GM23338 (cell line): Measurements from ENCODE around the gene SH2D4B. TPM values are rescaled to one million over a fixed set of nuclear protein-coding genes. Genes with fewer than 3 reads are reported as not detected.

Experiments used
- EZH2 ChIP-seq: fragments of 200-600 bp; sonication (generic); IDR thresholded peaks from one replicate; pipeline ENCODE4 v1.8.0; 2017; ENCODE audit warnings: antibody characterized with exemption, mild to moderate bottlenecking, low read depth; ENCODE audit not compliant: unreplicated experiment
- JUNB ChIP-seq: IDR thresholded peaks from one replicate; pipeline ENCODE4 v1.6.1; 2016; ENCODE audit warnings: antibody characterized with exemption; ENCODE audit not compliant: unreplicated experiment
- NANOG ChIP-seq: IDR thresholded peaks from 2 replicates; pipeline ENCODE4 v1.6.1; 2016; ENCODE audit warnings: antibody characterized with exemption, borderline replicate concordance
- POLR2AphosphoS5 ChIP-seq: IDR thresholded peaks from 2 replicates; pipeline ENCODE4 v1.6.1; 2016; ENCODE audit warnings: antibody characterized with exemption, low read depth
- ZNF114 ChIP-seq: fragments of 250-450 bp; sonication (Bioruptor Pico); IDR thresholded peaks from 2 replicates; pipeline ENCODE4 v1.5.0; 2020; ENCODE audit warnings: mild to moderate bottlenecking, moderate library complexity
- polyA plus RNA-seq: library from polyadenylated mRNA; unstranded; fragments of >200 nt; fragmentation: Nextera tagmentation; extraction: Ambion mirVana; gene quantifications from 2 replicates; pipeline ENCODE4 v1.2.1, GENCODE V29; 2016
- total RNA-seq: library from RNA; depleted of rRNA; stranded (reverse); fragments of >200 nt; shearing (Covaris generic); gene quantifications from 2 replicates; pipeline ENCODE4 v1.2.3, GENCODE V29; 2014
- TF ChIP-seq, protein P1 (sequence below): IDR thresholded peaks from one replicate; pipeline ENCODE4 v1.6.1; 2018; ENCODE audit warnings: antibody characterized with exemption; ENCODE audit not compliant: unreplicated experiment
- TF ChIP-seq, protein P2 (sequence below): fragments of 250-450 bp; sonication (Bioruptor Pico); IDR thresholded peaks from 2 replicates; pipeline ENCODE4 v1.5.0; 2020; ENCODE audit warnings: mild to moderate bottlenecking, moderate library complexity

Gene SH2D4B
- total and polyA plus RNA-seq, 2 experiments from 2014 or later: 0.08 TPM; not detected in 1

DNA sequence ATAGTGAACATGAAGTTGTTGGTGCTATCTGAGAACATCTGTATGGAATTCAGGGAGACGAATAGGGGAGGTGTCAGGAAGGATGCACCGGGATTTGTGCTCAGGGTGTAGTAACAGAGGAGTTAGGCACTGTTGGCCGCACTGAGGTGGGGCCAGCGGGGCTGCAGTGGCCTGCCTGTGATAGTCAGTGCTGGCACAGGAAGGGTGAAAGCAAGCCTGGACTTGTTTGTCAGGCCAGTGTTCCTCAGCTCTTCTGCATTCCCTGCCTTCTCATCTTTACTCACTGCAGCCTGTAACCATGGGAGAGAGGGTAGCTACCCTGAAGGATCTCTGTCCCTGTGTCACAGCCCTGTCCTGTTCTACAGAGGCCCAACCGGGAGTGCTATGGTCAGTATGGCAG, 81.3 kb downstream of the SH2D4B start (continued):
- TF ChIP-seq, protein P1, sequence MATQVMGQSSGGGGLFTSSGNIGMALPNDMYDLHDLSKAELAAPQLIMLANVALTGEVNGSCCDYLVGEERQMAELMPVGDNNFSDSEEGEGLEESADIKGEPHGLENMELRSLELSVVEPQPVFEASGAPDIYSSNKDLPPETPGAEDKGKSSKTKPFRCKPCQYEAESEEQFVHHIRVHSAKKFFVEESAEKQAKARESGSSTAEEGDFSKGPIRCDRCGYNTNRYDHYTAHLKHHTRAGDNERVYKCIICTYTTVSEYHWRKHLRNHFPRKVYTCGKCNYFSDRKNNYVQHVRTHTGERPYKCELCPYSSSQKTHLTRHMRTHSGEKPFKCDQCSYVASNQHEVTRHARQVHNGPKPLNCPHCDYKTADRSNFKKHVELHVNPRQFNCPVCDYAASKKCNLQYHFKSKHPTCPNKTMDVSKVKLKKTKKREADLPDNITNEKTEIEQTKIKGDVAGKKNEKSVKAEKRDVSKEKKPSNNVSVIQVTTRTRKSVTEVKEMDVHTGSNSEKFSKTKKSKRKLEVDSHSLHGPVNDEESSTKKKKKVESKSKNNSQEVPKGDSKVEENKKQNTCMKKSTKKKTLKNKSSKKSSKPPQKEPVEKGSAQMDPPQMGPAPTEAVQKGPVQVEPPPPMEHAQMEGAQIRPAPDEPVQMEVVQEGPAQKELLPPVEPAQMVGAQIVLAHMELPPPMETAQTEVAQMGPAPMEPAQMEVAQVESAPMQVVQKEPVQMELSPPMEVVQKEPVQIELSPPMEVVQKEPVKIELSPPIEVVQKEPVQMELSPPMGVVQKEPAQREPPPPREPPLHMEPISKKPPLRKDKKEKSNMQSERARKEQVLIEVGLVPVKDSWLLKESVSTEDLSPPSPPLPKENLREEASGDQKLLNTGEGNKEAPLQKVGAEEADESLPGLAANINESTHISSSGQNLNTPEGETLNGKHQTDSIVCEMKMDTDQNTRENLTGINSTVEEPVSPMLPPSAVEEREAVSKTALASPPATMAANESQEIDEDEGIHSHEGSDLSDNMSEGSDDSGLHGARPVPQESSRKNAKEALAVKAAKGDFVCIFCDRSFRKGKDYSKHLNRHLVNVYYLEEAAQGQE: no peak
- TF ChIP-seq JUNB (no peak), POLR2AphosphoS5 (no peak), NANOG (no peak), EZH2 (no peak), ZNF114 (no peak)
- TF ChIP-seq, protein P2, sequence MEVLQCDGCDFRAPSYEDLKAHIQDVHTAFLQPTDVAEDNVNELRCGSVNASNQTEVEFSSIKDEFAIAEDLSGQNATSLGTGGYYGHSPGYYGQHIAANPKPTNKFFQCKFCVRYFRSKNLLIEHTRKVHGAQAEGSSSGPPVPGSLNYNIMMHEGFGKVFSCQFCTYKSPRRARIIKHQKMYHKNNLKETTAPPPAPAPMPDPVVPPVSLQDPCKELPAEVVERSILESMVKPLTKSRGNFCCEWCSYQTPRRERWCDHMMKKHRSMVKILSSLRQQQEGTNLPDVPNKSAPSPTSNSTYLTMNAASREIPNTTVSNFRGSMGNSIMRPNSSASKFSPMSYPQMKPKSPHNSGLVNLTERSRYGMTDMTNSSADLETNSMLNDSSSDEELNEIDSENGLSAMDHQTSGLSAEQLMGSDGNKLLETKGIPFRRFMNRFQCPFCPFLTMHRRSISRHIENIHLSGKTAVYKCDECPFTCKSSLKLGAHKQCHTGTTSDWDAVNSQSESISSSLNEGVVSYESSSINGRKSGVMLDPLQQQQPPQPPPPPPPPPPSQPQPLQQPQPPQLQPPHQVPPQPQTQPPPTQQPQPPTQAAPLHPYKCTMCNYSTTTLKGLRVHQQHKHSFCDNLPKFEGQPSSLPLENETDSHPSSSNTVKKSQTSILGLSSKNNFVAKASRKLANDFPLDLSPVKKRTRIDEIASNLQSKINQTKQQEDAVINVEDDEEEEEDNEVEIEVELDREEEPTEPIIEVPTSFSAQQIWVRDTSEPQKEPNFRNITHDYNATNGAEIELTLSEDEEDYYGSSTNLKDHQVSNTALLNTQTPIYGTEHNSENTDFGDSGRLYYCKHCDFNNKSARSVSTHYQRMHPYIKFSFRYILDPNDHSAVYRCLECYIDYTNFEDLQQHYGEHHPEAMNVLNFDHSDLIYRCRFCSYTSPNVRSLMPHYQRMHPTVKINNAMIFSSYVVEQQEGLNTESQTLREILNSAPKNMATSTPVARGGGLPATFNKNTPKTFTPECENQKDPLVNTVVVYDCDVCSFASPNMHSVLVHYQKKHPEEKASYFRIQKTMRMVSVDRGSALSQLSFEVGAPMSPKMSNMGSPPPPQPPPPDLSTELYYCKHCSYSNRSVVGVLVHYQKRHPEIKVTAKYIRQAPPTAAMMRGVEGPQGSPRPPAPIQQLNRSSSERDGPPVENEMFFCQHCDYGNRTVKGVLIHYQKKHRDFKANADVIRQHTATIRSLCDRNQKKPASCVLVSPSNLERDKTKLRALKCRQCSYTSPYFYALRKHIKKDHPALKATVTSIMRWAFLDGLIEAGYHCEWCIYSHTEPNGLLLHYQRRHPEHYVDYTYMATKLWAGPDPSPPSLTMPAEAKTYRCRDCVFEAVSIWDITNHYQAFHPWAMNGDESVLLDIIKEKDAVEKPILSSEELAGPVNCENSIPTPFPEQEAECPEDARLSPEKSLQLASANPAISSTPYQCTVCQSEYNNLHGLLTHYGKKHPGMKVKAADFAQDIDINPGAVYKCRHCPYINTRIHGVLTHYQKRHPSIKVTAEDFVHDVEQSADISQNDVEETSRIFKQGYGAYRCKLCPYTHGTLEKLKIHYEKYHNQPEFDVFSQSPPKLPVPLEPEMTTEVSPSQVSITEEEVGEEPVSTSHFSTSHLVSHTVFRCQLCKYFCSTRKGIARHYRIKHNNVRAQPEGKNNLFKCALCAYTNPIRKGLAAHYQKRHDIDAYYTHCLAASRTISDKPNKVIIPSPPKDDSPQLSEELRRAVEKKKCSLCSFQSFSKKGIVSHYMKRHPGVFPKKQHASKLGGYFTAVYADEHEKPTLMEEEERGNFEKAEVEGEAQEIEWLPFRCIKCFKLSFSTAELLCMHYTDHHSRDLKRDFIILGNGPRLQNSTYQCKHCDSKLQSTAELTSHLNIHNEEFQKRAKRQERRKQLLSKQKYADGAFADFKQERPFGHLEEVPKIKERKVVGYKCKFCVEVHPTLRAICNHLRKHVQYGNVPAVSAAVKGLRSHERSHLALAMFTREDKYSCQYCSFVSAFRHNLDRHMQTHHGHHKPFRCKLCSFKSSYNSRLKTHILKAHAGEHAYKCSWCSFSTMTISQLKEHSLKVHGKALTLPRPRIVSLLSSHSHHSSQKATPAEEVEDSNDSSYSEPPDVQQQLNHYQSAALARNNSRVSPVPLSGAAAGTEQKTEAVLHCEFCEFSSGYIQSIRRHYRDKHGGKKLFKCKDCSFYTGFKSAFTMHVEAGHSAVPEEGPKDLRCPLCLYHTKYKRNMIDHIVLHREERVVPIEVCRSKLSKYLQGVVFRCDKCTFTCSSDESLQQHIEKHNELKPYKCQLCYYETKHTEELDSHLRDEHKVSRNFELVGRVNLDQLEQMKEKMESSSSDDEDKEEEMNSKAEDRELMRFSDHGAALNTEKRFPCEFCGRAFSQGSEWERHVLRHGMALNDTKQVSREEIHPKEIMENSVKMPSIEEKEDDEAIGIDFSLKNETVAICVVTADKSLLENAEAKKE (CRISPR knock-in tag): no peak
